GM18499 (cell line): Measurements from ENCODE around the gene ABLIM2.

ENCODE experiments used
- ATAC-seq: cut with Tn5 transposase; IDR thresholded peaks from one replicate; pipeline ENCODE4 v1.9.1; 2021; ENCODE audit warnings: moderate number of reproducible peaks; ENCODE audit not compliant: insufficient read depth, unreplicated experiment

Gene ABLIM2

DNA sequence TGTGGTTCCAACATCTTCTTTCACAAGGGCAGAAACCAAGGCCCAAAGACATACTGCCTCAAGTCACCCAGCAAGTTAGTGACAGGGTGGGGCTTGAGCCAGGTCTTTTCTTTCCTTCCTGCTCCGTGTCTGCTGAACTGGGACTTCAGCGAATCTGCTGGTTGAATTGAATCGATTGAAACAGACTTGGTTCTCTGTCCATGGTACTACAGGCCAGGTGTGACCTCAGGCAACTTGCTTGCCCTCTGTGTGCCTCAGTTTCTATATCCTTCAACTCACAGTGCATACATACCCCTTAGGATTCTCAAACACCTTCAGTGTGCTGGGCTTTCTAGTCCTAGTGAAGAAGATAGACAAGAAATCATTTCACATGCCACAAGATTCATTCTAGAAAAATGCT lies 2.0 kb upstream of the ABLIM2 start:
- ATAC-seq = no peak

GRCh38 chr4:8160233-8160560 lies 1.6 kb upstream of the ABLIM2 start:
- ATAC-seq = no peak

DNA sequence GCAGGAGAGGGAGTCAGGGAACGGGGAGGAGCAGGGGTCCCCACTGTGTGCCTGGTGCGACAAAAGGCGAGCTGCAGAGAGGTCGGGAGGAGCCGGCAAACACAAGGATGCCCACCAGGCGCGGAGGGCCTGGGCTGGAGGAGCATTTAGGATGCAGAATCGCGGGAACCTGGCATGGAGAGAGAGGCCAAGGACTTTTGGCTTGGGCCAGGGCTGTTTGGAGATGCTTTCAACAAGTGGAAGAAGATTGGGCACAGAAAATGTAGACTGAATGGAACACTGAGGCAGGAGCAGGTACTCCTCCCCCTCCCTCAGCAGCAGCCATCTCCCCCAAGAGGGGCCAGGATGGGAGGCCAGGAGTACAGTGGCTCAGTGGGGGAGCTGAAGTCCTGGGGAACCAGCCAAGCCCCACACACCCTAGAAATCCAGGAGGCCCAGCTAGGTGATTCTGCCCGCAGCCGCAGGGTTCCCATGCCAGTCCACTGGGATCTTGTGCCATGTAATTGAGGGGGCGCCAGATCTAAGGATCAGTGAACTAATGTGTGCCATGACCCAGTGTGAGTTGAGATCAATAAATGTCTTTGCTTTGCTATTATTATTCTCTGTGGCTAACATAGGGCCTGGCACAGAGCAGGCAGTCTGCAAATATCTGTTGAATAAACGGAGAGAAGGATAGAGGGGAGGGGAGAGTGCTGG lies 1.1 kb upstream of the ABLIM2 start:
- no peak for ATAC-seq

- no peak for ATAC-seq
Observed at GRCh38 chr4:8157944-8158709, 486 bp downstream of the ABLIM2 start.

DNA sequence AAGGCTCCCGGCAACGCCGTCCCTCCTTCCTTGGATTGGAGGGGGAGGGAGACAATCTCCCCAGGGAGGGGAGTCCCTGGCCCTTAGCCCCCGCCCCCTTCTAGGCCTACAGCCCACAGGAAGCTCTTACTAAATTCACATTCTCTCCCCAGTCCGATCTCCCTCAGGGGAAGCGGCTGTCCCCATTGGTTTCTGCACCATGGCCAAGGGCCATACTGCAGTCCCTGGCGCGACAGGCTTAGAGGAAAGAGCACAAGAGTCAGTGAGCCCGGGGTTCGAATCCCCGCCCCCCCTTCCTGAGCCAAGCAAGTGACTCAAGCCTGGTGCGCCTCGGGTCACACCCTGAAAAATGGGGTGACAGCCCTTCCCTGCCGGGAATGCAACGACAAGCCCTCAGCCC lies 1.1 kb downstream of the ABLIM2 start:
- no peak for ATAC-seq

DNA sequence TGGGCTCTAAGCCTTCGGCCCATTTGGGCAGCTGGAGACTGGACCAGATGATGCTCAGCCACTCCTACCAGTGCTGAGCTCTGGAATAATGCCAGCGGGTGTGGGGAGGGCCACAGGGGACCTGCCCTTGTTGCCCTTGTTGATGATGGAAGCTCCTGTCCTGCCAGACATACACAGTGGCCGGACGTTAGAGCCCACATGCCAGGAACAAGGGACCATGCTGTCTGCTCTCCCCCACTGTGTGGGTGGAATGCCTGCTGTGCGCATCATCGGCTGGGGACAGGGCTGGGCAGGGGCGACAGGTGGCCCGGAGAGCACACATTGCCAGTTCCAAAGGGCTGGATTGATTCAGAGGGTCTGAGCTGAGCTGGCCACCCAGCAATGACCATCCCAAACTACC lies 2.0 kb downstream of the ABLIM2 start:
- no peak for ATAC-seq

DNA sequence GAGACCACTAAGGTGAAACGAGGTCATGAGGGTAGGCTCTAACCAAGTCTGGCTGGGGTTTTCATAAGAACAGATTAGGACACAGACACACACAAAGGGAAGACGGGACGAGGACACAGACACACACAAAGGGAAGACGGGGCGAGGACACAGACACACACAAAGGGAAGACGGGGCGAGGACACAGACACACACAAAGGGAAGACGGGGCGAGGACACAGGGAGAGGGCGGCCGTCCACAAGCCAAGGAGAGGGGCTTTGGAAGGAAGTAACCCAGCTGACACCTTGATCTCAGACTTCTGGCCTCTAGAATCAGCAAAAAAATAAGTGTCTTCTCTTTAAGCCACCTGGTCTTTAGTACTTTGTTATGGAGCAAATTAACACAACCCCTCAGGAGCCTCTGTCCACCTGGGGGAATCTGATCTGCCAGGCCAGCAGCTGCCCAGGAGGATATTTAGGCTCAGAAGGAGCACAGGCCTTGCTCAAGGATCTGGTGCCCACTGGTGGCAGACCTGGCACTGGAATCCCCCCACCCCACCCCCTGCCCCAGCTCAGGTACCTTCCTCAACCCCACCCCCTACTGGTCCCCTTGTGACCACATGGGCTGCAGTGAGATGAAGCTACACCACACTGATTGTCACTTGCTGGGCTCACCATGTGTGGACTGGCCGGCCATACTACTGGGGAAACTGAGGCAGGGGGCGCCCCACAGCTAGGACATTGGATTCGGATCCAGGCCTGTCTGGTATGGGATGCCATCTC lies 2.8 kb downstream of the ABLIM2 start:
- ATAC-seq = no peak

GRCh38 chr4:8155048-8155447 lies 3.6 kb downstream of the ABLIM2 start:
- ATAC-seq = no peak

DNA sequence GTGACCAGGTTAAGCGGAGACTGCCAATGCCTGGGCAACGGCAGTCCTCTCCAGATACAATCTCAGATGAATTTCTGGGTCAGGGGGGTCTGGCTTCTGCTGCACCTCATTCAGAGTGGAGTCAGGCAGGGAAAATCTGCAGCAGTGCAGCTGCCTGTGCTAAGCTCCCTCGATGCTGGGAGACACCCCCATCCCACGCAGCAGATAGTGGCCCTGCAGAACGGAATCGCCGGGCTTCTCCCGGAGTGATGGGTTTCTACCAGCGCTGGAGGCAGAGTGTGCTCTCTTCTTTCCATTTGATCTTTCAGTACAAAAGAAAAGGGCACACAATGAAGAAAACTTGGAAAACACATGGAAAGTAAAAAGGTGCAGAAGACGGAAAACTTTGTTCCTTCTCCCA lies 5.2 kb downstream of the ABLIM2 start:
- ATAC-seq = no peak

GRCh38 chr4:8152865-8153257 lies 5.8 kb downstream of the ABLIM2 start:
- ATAC-seq = no peak

DNA sequence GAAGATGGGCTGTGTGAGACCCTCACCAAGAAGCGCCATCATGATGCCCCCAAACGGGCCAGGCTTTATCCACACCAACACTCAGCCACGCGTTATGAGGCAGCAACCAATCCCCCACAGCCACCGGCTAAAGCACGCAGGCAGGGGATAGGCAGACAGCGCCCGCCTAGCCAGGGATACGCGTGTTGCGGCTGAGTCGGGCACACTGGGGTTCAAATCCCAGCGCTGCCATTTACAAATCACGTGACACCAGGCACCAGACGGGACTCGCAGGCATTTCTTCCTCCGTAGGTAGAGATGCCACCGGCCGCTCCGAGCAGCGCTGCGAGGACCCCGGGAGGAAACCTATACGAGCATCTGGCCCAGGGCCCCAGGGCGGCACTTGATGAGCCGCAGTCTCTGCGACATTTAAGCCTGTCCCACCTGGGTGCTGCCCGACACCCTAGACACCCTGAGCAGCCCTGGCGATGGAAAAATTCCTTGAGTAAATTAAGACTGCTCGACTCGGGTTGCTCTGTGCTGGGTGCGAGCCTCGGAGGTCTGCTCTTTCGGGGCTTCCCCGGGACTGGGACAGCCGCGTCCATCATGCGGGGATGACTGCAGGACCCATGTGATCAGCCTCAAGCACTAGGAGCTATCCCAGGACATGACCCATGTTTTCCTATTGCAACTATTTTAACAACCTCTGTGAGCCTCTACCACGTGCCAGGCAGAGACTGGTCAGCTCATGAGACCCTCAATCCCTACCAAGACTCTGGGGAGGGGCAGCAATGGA lies 6.3 kb downstream of the ABLIM2 start:
- ATAC-seq = no peak

DNA sequence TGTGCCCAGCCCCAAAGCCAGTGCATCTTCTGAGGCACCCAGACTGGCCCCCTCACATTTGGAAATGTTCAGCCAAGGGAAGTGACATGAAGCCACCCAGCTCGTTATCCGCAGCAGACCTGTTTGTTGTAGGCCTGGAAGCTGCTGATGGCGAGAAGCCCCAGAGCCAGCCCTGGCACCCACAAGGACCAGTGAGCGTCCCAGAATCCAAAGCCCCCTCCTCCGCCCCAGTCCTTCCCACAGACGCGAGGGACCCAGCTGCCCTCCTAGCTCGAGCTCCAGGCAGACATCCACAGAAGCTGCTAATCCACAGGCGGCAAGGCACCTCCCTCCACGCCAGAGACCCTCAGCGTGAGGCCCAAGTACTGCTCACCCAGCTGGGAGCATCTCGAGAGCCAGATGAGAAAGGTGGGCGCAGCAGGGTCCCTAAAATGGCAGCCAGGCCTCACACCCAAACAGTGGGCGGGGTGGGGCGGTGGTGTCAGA lies 7.4 kb downstream of the ABLIM2 start:
- no peak for ATAC-seq

DNA sequence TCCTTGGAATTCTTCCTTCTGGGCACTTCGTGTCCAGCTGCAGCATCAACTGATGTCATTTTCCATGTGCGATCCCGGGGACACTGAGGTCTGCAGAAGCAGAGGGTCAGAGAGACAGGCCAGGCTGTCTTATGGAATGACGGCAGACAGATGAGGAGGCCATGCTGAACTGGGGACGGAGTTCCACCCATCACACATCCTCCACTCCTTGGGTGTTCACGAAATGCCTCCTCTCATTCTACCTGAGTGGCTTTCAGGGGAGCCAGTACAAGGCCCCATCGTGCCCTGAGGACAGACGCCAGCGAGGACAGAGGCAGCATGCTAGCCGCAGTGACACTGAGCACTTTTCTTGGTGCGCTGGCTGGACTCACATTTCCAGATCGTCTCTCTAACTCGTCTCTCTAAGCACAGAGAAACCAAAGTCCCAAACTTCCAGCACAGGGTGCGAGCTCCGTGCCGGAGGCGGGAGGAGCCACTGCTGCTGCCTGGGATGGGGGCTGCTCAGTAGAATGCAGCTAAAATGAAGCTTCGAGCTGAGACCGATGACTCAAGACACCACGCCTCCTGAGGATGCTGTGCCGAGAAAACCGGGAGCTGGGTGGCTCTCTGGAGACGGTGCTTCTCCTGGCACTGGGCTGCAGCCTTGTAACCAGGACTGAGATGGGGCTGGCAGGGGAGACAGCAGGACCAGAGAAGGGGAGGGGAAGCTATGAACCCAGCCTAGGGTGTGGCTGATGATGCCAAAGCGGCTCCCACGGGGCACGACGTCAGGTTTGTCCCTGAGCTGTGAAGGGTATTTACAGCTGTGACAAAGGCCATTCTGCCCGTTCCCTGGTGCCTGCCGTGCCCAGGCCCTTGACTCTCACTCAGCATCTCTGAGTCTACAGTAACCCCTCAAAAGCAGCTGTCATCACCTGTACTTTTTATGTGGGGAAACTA lies 8.2 kb downstream of the ABLIM2 start:
- ATAC-seq = no peak

- no peak for ATAC-seq
Observed at GRCh38 chr4:8149664-8150063, 8.9 kb downstream of the ABLIM2 start.

GRCh38 chr4:8148785-8149435 lies 9.7 kb downstream of the ABLIM2 start:
- ATAC-seq = no peak

- ATAC-seq = no peak
Observed at GRCh38 chr4:8148159-8148558, 10.5 kb downstream of the ABLIM2 start.

- no peak for ATAC-seq
Observed at GRCh38 chr4:8147231-8147970, 11.2 kb downstream of the ABLIM2 start.

GRCh38 chr4:8146157-8146556 lies 12.5 kb downstream of the ABLIM2 start:
- ATAC-seq = no peak
